HepG2 (cell line): ENCODE measurements around the gene TRIM2. TPM values are rescaled to one million over a fixed set of nuclear protein-coding genes. Genes with fewer than 3 reads are reported as not detected.

Source experiments
- ARHGAP35 ChIP-seq: sonication (generic); formaldehyde crosslinking; IDR thresholded peaks from 2 replicates; pipeline ENCODE4 v1.9.0; 2022; ENCODE audit warnings: mild to moderate bottlenecking, inconsistent platforms, moderate library complexity, missing genetic modification reagents, borderline replicate concordance
- CREB3 ChIP-seq: sonication (generic); formaldehyde crosslinking; IDR thresholded peaks from 2 replicates; pipeline ENCODE4 v1.5.0; 2020; ENCODE audit warnings: missing genetic modification reagents
- DZIP1 ChIP-seq: sonication (generic); formaldehyde crosslinking; IDR thresholded peaks from 2 replicates; pipeline ENCODE4 v1.5.0; 2020; ENCODE audit warnings: mild to moderate bottlenecking, missing genetic modification reagents
- ELF4 ChIP-seq: sonication (generic); formaldehyde crosslinking; IDR thresholded peaks from 2 replicates; pipeline ENCODE4 v1.5.0; 2020; ENCODE audit warnings: missing genetic modification reagents, mild to moderate bottlenecking, moderate library complexity, borderline replicate concordance
- HDAC6 ChIP-seq: fragments of 200-600 bp; sonication (generic); IDR thresholded peaks from 2 replicates; pipeline ENCODE4 v1.7.0; 2017; ENCODE audit warnings: mild to moderate bottlenecking, antibody characterized with exemption, low read length, low read depth
- LBX2 ChIP-seq: sonication (generic); formaldehyde crosslinking; IDR thresholded peaks from 2 replicates; pipeline ENCODE4 v1.5.0; 2020; ENCODE audit warnings: missing genetic modification reagents, mild to moderate bottlenecking, borderline replicate concordance
- NFE2 ChIP-seq: sonication (generic); formaldehyde crosslinking; IDR thresholded peaks from 2 replicates; pipeline ENCODE4 v1.4.0; 2020; ENCODE audit warnings: missing genetic modification reagents
- NFE2L2 ChIP-seq: fragments of 150-350 bp; IDR thresholded peaks from 2 replicates; pipeline ENCODE4 v1.6.1; 2014; ENCODE audit warnings: low read length
- RNF219 ChIP-seq: sonication (generic); formaldehyde crosslinking; IDR thresholded peaks from 2 replicates; pipeline ENCODE4 v1.5.0; 2020; ENCODE audit warnings: mild to moderate bottlenecking, missing genetic modification reagents
- SMYD3 ChIP-seq: sonication (generic); formaldehyde crosslinking; IDR thresholded peaks from 2 replicates; pipeline ENCODE4 v1.8.1; 2023; ENCODE audit warnings: mild to moderate bottlenecking, missing genetic modification reagents
- SOX13 ChIP-seq, 3 experiments: fragments of 450-650 bp in 1 of 3; sonication (generic) in 1 of 3; formaldehyde crosslinking in 1 of 3; IDR thresholded peaks in 2 of 3; conservative IDR thresholded peaks in 1 of 3; 2 replicates each; pipeline versions ENCODE4 v1.5.0 to v1.6.1; 2016 to 2020; ENCODE audit warnings: antibody characterized with exemption in 1 of 3, mild to moderate bottlenecking in 1 of 3, missing compliant biosample characterization in 1 of 3, missing genetic modification reagents in 1 of 3, moderate library complexity in 1 of 3
- THYN1 ChIP-seq: sonication (generic); formaldehyde crosslinking; IDR thresholded peaks from 2 replicates; pipeline ENCODE4 v1.8.1; 2023; ENCODE audit warnings: low read depth, mild to moderate bottlenecking, moderate library complexity, missing genetic modification reagents, borderline replicate concordance
- UBTF ChIP-seq: sonication (generic); formaldehyde crosslinking; IDR thresholded peaks from 2 replicates; pipeline ENCODE4 v1.4.0; 2020; ENCODE audit warnings: mild to moderate bottlenecking, missing genetic modification reagents
- ZBTB20 ChIP-seq: sonication (generic); formaldehyde crosslinking; IDR thresholded peaks from 2 replicates; pipeline ENCODE4 v1.8.1; 2023; ENCODE audit warnings: missing genetic modification reagents, low read depth, mild to moderate bottlenecking, borderline replicate concordance
- ZFY ChIP-seq: sonication (generic); formaldehyde crosslinking; IDR thresholded peaks from 2 replicates; pipeline ENCODE4 v1.4.0; 2020; ENCODE audit warnings: missing genetic modification reagents
- ZNF317 ChIP-seq: sonication (generic); formaldehyde crosslinking; IDR thresholded peaks from 2 replicates; pipeline ENCODE4 v1.5.0; 2020; ENCODE audit warnings: mild to moderate bottlenecking, missing genetic modification reagents
- ZNF451 ChIP-seq: sonication (generic); formaldehyde crosslinking; IDR thresholded peaks from 2 replicates; pipeline ENCODE4 v1.5.0; 2020; ENCODE audit warnings: mild to moderate bottlenecking, missing genetic modification reagents
- polyA plus RNA-seq, 8 experiments: library from polyadenylated mRNA; depleted of rRNA in 3 of 8; stranded (reverse) in 7 of 8; unstranded in 1 of 8; fragments of >200 nt; fragmentation: Illumina TruSeq in 4 of 8; extraction: Trizol in 4 of 8; gene quantifications; 2 replicates each; pipeline versions ENCODE4 v1.2.1 to v1.2.3, GENCODE V29; 2011 to 2016; ENCODE audit warnings: low read depth in 4 of 8, missing spikeins in 1 of 8, mixed read lengths in 1 of 8; ENCODE audit not compliant: insufficient read depth in 1 of 8
- total RNA-seq, 5 experiments: library from RNA; depleted of rRNA; stranded (reverse); fragments of >200 nt; fragmentation: Illumina TruSeq; extraction: Trizol; gene quantifications; 2 replicates each; pipeline ENCODE4 v1.2.3, GENCODE V29; 2016; ENCODE audit warnings: low read depth in 1 of 5

TRIM2 gene
- total and polyA plus RNA-seq, 2 of the 13 experiments (the other 11 are each of a cell fraction or from before 2014, with no cell fraction given): 2.1 to 4.2 TPM

- no peak for TF ChIP-seq ELF4 (CRISPR knock-in tag)
- TF ChIP-seq RNF219 (CRISPR knock-in tag): 0 out of 2 replicates have a peak, but pooled peaks have one; percentile 69
- TF ChIP-seq ZBTB20 (CRISPR knock-in tag): 0 out of 2 replicates have a peak, but pooled peaks have one; percentile 3
- peak; percentile 97 for TF ChIP-seq ZFY (CRISPR knock-in tag)
- no peak for TF ChIP-seq THYN1
- TF ChIP-seq CREB3 (CRISPR knock-in tag): peak; percentile 78; the same call in 1 of the 2 replicates
- TF ChIP-seq DZIP1: peak; percentile 26; the same call in 1 of the 2 replicates
- peak; percentile 77; the same call in 1 of the 2 replicates for TF ChIP-seq LBX2 (CRISPR knock-in tag)
- no peak for TF ChIP-seq NFE2L2
- no peak for TF ChIP-seq HDAC6
- TF ChIP-seq UBTF (CRISPR knock-in tag): peak; percentile 99
- no peak for TF ChIP-seq SMYD3 (CRISPR knock-in tag)
- no peak for TF ChIP-seq ZNF317
- TF ChIP-seq ZNF451 (CRISPR knock-in tag): peak; percentile 65
- TF ChIP-seq ARHGAP35: peak; percentile 85
- TF ChIP-seq NFE2 (CRISPR knock-in tag): no peak
- no peak for TF ChIP-seq SOX13 (IDR thresholded peaks at IDR 0.05)
- TF ChIP-seq SOX13 (CRISPR knock-in tag; conservative IDR thresholded peaks at IDR 0.05 in 1 of 2, IDR thresholded peaks at IDR 0.05 in 1 of 2): 0 out of 4 replicates have a peak, but pooled peaks of 1 of the 2 experiments have one; percentile 5
These were observed 18.6 kb downstream of the TRIM2 start (continued) for GRCh38 chr4:153222707-153223426.
